ENCODE data around the gene PLA1A.
A peak's percentile ranks its signal among the peaks of the same experiment; 100 is the strongest.
"Not testable (repeated sequence)": the region's sequence is repeated elsewhere in the genome, so short reads cannot be mapped to it uniquely, and the experiment has no call there.

The PLA1A gene, protein sequence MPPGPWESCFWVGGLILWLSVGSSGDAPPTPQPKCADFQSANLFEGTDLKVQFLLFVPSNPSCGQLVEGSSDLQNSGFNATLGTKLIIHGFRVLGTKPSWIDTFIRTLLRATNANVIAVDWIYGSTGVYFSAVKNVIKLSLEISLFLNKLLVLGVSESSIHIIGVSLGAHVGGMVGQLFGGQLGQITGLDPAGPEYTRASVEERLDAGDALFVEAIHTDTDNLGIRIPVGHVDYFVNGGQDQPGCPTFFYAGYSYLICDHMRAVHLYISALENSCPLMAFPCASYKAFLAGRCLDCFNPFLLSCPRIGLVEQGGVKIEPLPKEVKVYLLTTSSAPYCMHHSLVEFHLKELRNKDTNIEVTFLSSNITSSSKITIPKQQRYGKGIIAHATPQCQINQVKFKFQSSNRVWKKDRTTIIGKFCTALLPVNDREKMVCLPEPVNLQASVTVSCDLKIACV

DNA sequence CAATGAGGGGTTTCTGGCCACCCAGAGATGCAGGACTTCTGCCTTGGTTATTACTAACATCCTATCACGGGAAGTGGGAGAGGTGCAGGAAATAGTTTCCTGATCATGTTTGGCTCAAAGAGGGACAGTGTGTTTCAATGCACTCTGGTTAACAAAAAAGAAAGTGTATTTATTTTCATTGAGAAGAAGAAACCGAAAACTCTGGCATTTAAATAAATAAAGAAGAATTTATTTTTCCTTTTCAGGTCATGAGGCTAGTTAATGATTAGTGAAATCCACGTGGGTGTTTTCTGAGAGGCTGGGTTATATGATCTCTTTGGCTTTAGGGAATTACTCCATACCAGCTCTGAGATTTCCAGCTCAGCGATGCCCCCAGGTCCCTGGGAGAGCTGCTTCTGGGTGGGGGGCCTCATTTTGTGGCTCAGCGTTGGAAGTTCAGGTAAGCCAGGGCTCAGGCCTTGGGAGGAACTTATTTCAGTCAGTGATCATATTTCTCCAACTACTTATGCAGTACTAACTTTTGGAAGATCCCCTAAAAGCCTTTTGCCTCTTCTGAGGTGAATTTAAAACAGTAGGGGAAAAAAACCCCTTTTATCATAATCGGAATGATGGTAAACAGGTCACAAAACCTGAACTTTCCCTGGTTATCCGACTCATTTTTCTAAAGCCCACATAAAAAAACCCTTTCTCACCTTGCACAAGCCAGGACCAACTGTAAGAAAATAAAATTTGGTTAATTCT lies at the start of gene PLA1A:
TSS of gene PLA1A (plus strand) at position 338 of the 741 bp plus-strand sequence. CDS start at position 367, 29 bp downstream.
- no peak for DNase-seq (ENCODE audit: low spot score)

DNA sequence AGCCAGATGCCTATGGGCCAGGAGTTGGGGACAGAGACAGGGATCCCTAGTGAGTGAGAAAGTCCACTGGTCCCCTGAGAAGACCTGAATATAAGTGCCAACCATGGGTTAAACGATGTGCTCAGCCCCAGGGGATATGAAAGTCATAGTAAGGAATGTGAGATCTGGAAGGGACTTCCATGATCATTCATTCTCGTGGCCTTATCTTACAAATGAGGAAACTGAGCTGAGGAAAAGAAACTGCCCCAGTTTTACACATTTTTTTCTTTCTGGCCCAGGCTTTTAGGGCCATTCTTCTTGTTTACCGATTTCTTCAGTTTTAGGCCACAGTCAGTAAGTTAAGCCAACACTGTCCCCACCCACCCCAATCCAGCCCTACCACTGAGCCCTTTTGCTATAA lies 49.3 kb upstream of the PLA1A start:
- DNase-seq (ENCODE audit: low spot score): no peak

DNA sequence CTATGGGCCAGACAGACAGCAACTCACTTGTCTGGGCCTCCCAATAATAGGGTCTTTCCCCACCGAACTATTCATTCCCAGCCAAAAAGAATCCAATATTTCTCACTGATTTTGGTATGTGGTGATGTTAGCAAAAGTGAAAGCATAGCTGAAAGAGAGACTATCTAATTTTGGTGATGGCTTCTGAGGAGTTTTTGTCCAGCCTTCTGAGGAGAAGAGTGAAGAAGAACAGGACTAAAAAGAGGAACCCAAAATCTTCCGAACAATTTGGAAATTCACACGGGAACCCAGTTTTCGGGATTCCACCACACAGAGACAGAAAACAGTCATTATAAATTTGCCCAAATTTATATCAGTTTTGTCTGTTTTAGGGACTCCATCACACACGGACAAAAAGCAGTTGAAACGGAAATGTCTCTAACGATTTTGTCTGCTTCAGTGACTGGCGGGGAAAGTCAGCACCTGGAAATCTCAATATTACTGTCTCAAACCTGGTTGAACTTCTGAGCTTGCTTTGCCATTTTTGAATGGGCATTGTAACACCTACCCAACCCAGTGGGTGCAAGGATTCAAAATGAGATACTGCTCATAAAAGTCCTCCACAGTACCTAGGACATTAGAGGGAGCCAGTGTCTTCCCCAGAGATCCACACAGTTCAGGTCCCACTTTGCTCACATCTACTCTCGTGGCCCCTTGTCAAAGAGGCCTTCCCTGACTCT lies 47.3 kb upstream of the PLA1A start:
- peak; percentile 35 for DNase-seq (ENCODE audit: low spot score)

DNA sequence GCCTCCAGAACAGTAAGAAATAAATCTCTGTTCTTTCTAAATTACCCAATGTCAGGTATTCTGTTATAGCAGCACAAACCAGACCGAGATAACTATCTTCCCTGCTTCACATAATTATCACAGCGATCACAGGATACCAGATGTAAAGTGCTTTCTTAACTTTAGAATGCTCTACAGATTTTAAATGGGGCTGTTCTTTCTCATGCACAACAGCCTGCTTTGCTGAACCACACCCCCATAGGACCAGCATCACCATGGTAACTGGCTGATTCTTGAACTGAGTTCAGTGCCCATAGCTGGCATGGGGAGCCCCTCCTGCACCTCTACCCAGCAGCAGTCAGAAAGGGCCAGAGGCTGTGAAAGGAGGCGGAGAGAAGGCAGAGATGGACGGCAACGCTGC lies 46.1 kb upstream of the PLA1A start:
- DNase-seq (ENCODE audit: low spot score): no peak

DNA sequence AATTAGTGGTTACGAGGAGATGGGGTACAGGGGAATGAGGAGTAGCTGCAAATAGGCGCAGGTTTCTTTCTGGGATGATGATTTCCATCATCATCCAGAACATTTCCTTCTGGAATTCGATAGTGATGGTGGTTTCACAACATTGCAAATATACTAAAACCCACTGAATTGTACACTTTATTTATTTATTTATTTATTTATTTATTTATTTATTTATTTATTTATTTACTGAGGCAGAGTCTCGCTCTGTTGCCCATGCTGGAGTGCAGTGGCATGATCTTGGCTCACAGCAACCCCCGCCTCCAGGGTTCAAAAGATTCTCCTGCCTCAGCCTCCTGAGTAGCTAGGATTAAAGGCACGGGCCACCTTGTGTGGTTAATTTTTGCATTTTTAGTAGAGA lies 44.8 kb upstream of the PLA1A start:
- not testable (repeated sequence) for DNase-seq (ENCODE audit: low spot score)

DNA sequence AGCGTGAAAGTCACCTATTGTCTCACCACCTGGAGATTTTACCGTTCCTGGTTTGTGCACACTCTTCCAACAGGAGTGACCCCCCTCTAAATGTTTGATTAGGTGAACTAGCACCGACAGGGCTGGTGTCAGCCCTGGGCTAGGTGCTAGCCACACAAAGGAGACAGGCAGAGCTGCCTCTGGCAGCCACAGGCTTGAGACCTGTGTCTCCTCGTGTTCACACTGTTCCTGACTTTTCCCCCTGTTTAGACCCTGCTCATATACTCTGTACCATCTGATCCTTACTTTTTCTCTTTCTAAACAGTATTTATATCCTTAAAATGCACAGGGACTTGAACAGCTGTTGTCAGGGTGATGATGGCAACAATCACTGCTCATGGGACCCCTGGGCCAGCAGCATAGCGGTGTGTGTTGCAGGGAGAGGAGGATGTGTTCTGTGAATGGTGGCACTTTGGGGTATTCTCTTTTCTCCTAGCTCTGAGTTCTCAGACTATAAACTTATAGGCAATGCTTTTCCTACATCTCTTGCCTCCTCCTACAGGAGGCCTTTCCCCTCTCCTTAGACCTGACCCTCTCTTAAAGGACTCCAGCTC lies 43.8 kb upstream of the PLA1A start:
- DNase-seq (ENCODE audit: low spot score): no peak

DNA sequence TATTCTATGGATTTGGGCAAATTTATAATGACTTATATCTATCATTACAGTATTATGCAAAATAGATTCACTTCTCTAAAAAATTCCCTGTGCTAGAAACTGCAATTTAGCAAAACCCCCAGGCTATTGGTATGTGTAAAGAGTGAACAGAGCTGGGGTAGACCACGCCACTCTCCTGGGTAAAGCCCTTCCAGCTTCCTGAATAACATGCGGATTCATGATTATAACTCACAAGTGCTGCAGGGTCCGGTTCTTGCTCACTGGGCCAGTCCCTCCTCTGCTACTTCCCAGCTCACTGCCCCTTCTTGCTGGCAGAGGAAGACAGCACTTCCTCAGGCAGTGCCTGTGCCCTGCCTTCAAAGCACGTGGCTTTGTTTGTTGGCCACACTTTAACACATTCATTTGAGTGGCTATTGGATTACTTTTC lies 42.4 kb upstream of the PLA1A start:
- no peak for DNase-seq (ENCODE audit: low spot score)

DNA sequence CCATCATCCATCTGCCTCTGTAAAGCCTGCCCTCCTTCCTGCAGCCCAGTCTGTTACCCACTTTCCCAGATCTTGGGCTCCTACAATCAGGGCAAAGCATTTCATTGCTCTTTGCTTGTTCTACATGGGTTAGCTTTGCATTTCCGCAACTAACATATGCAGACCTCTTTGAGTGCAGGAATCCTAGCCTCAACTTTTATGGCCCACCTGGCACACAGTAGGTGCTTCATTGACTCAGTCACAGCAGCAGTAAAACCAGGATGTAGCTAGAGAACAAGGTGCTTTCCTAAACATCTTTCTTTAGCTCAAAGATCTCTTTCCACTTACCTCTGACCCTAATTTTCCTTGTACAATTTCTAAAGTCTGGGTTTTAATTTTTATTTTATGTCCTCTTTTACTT lies 41.8 kb upstream of the PLA1A start:
- DNase-seq (ENCODE audit: low spot score): no peak

DNA sequence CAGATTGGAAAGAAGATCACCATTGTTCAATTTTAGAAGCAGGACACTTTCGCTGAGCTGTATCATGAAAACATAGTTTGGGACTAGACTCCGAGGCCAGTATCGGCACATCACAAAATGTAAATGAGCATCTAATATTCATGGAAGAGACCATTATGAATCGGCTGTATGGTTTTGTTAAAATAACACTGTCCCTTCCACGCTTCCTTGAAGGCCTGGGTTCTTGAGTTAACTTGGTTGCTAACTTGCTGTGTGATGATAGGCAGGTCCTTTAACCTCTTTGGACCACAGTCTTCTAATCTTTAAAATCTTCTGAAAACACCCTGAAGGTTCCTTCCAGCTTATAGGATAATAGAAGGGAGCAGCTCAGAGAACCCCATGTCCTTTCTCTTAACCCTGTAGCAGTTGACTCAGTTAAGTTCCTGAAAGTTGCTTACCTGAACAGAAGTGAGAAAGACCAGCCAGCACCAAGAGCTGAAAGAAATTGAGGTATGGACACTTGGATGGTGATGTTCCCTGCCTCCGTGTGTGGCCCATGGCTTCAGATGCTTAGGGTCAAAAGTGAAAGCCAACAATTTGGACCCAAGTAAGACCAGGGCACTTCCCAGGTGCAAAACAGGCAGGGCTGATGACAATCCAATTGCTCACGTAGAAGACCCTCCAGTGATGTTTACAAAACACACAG lies 40.4 kb upstream of the PLA1A start:
- no peak for DNase-seq (ENCODE audit: low spot score)

DNA sequence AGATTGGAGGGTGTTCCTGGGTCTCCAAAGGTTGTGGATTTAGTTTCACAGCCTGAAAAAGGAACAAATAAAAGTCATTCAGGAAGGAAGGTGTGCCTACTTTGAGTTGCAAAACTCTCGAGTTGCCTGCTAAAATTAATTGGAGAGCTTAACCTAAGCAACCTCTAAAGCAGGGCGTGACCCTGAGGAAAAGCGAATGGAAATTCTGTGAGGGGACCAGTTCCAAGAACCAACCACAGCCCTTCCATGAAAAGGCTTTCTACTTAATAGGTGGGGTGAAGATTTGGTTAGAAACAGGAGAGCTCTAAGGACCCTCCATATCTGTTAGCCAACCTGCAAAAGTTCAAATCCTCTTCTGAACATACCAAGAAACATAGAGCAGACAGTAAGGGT lies 39.8 kb upstream of the PLA1A start:
- no peak for DNase-seq (ENCODE audit: low spot score)

DNA sequence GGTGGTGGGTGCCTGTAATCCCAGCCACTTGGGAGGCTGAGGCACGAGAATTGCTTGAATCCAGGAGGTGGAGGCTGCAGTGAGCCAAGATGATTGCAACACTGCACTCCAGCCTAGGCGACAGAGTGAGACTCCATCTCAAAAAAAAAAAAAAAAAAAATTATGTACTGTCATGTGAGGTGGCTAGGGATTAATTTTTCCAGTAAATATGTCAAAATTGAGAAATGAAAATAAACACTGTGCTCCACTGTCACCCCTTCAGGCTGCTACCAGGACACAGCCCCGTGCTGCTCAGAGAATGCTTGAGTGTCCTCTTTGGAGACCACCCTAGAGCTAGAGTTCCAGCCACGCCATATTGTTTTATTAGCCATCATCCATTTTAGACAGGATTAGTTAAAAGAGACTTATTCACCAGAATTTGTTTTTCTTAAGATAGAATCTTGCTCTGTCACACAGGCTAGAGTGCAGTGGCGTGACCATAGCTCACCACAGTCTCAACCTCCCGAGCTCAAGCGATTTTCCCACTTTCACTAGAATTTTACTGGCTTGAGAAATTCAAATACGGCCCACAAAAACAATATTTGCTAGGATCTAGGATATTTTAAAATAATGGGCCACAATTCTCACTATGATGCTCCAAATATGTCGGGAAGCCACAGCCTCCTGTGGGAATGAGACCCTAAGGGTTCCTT lies 38.9 kb upstream of the PLA1A start:
- peak; percentile 40 for DNase-seq (ENCODE audit: low spot score)

DNA sequence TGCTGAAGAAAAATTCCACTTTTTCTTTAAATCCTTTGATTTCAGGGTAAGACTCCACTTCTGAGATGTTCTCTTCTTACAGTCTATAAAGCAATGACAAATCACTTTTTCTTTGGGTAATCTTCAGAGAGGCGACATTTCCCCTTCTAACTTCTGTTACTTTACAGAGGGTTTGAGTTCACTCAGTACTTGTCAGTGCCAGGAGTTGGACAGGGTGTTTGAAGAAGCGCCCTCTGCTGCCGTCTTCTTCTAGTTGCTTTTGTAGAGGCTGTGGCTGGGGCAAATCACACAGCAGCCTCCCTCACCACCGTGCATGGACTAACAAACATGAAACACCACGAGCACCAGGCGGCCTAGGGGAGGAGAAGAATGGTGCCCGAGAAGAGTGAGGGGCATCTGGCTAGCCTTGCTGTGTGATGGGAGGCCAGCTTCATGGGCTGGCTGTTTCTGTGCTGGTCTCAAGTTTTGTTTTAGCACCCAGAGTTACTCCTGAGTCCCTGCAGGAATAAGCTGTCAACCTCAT lies 38.2 kb upstream of the PLA1A start, which contains the start of gene CD80:
TSS of gene CD80 (minus strand) at position 174 of the 523 bp plus-strand sequence. CDS start 1,886 bp downstream, outside the sequence.
- DNase-seq (ENCODE audit: low spot score): peak; percentile 94

DNA sequence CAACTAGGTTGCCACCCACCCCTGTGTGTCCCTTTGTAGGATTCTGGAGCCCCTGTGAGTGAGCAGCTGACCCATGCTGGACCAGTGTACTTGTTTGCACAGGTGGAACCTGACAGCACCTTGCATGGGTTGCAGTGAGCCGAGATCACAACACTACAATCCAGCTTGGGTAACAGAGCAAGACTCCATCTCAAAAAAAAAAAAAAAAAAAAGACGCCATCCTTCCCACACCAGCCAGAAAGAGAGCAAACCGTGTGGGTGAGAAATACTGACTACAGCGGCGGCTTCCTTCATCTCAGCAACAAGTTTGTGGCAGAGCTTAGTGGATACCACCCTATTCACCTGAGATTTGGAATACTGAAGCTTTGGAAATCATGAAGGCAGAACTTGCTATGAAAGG lies 37.5 kb upstream of the PLA1A start:
- DNase-seq (ENCODE audit: low spot score): no peak

DNA sequence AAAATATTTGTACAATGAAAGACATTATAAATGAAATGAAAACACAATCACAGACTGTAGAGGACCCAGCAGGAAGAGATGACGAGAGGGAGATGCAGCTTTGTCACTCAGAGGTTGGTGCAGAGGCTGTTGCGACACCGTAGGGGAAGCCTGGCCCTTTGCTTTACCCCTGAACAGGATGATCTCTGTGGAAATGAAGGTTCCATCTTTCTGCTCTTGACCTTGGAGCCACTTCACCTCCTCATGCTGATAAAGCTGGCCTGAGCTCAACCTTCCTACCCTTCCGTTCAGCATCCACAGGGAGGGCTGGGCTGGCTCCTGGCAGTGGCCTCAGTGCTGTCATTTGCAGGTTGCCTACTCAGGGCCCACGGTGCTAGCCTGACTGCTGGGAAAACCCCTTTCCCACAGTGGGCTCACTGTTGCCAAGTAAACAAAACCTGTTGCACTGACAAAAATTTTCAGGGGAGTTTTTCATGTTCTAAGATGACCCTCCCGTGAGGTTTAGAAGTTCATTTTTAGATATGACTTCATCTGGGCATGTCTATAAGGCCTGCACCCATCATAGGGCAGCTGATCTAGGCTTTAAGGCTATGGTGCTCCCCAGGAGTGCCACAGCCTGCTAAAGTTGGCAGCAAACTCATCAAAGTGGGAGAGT lies 35.3 kb upstream of the PLA1A start:
- peak; percentile 86 for DNase-seq (ENCODE audit: low spot score)

DNA sequence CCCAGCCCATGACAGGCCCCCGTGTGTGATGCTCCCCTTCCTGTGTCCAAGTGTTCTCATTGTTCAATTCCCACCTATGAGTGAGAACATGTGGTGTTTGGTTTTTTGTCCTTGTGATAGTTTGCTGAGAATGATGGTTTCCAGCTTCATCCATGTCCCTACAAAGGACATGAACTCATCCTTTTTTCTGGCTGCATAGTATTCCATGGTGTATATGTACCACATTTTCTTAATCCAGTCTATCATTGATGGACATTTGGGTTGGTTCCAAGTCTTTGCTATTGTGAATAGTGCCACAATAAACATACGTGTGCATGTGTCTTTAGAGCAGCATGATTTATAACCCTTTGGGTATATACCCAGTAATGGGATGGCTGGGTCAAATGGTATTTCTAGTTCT lies 34.4 kb upstream of the PLA1A start:
- DNase-seq (ENCODE audit: low spot score): not testable (repeated sequence)

DNA sequence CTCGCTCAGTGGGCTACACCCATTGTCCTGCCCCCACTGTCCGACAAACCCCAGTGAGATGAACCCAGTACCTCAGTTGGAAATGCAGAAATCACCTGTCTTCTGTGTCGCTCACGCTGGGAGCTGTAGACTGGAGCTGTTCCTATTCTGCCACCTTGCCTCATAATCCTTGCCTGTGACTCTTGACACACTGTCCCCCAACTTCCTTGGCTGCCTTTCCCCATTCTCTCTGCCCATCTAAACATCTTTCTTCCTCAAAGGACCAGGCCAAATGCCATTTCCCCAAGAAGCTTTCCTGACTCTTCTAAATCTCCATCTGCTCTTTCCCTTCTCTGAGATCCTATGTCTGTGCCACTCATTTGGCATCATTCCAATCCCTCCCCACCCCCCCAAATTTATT lies 28.5 kb upstream of the PLA1A start:
- DNase-seq (ENCODE audit: low spot score): no peak

DNA sequence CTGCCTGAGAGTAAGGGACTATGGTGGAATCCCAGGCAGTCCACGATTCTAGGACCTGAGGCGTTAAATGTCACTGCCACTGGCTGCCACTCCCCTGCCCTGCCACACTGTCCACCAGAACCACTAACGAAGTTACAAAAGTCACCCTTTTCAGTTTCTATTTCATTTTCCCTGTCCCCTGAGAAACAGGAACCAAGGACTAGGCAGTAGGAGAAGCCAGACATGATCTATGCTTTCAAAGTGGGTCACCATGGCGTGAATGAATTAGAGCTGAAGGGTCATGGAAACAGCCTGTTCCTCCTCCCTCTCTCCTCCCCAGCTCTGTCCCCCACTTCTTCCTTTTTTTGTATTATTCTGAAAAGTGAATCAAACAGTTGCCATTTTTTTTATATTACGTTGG lies 27.5 kb upstream of the PLA1A start:
- no peak for DNase-seq (ENCODE audit: low spot score)

DNA sequence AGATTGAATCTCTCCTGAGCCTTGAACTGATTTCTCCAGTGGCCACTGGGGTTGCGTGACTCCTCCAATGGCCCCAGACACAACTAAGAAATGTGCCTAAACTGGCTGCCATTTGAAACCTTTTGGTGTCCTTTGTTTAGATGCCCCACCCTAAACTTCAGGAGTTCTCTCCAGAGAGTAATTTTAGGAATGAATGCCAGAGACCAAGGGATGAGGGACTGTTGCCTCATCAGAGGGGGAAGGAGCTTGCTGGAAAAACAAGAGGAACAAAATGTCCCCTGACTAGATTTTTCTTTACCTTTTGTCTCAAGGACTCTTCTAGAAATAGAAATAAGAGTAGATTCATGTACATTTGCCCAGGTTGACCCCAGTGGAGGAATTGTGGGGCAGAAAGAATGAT lies 26.5 kb upstream of the PLA1A start:
- no peak for DNase-seq (ENCODE audit: low spot score)

DNA sequence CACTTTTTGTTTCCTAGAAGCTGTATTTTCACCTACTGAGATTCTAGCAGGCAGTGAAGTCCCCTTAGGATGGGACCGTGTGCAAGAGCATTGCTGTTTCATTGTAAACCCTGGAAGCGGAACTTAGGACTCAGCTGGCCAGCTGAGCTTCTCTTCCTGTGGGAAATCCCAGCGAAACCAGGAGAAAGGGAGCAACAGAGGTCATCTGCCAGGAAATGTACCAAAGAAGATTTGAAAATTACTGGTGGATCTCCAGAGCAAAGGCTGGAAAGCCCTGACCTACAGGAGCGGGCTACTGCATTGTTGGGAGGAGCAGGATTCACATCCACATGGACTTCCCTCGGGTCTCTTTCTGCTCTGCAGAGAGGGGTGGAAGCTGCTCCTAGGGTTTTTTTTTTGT lies 26.0 kb upstream of the PLA1A start:
- DNase-seq (ENCODE audit: low spot score): no peak

DNA sequence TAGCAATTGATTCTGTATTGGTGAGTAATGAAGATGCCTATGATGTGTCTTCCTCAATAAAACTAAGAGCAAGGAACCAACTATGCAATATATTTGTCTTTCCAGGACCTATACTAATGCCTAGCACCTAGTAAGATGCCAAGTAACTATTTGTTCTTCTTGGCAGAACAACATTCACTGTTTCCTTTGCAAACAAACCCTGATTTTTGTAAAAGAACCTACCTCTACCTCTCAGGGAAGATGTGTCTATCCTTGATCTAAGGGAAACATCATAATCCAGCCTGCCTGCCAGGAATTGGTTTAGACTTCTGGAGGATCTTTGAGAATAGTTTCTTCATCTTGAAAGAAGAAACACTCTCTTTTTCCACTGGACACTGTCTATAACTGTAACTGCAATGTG lies 22.2 kb upstream of the PLA1A start:
- DNase-seq (ENCODE audit: low spot score): no peak
